Spinal cord (tissue), 10 donors: ENCODE results near the gene BNC1. TPM values are rescaled to one million over a fixed set of nuclear protein-coding genes. Genes with fewer than 3 reads are reported as not detected.

ENCODE experiments used
- DNase-seq, 6 donors: peaks; one replicate each; pipeline versions ENCODE4 v3.0.0 to v3.0.0-alpha.2; 2013 to 2015; ENCODE audit warnings: low spot score in 6 of 6, low read depth in 4 of 6
- H3K27ac ChIP-seq: one replicate; pipeline ENCODE4 v1.5.1; 2013; ENCODE audit warnings: low read depth, low read length, control low read depth
- H3K27me3 ChIP-seq: one replicate; pipeline ENCODE4 v1.6.1; 2013; ENCODE audit warnings: low read length; ENCODE audit not compliant: control insufficient read depth, insufficient read depth
- H3K36me3 ChIP-seq: one replicate; pipeline ENCODE4 v1.6.1; 2013; ENCODE audit warnings: low read length; ENCODE audit not compliant: control insufficient read depth, insufficient read depth
- H3K4me1 ChIP-seq: one replicate; pipeline ENCODE4 v1.6.1; 2013; ENCODE audit warnings: low read length; ENCODE audit not compliant: control insufficient read depth, insufficient read depth
- H3K4me3 ChIP-seq: one replicate; pipeline ENCODE4 v1.5.1; 2013; ENCODE audit warnings: low read depth, low read length, control low read depth
- H3K9me3 ChIP-seq: one replicate; pipeline ENCODE4 v1.6.1; 2013; ENCODE audit warnings: low read length; ENCODE audit not compliant: control insufficient read depth, insufficient read depth
- WGBS: methylation state at CpG from one replicate; pipeline ENCODE4 v1.1.5; 2013; ENCODE audit warnings: missing lambda C conversion rate; ENCODE audit not compliant: insufficient coverage; 5-methylcytosine and 5-hydroxymethylcytosine counted together
- polyA plus RNA-seq, 2 donors: library from polyadenylated mRNA; unstranded; fragments of 120-200 nt; gene quantifications; one replicate each; pipeline ENCODE4 v1.2.1, GENCODE V29; 2013; ENCODE audit not compliant: insufficient read length in 2 of 2
- total RNA-seq, 2 donors: library from RNA; depleted of rRNA in 1 of 2; stranded (reverse); fragments of 120-200 nt in 1 of 2; fragments of >200 nt in 1 of 2; gene quantifications; one replicate each; pipeline versions ENCODE4 v1.2.3 to v1.2.4, GENCODE V29; 2013 to 2014
- donor health status: healthy.

Gene BNC1
- total and polyA plus RNA-seq, 4 donors = 0.15 to 0.69 (median 0.20) TPM

GRCh38 chr15:83318861-83319415 lies 34.5 kb upstream of the BNC1 start:
- Histone ChIP-seq H3K27ac (no peak overlapping the region), H3K9me3 (no peaks in the 10 kb centered on the region), H3K4me3 (no peak overlapping the region), H3K27me3 (no peaks in the 10 kb centered on the region), H3K36me3 (no peaks in the 10 kb centered on the region), H3K4me1 (peaks cover 4% of the 10 kb centered on the region)
- no peak for DNase-seq
- WGBS = no CpG with 5 or more reads among the region's 3 CpGs

- no peak overlapping the region for H3K27ac ChIP-seq
- no peak for DNase-seq
- H3K4me1 ChIP-seq = no peaks in the 10 kb centered on the region
- no peaks in the 10 kb centered on the region for H3K36me3 ChIP-seq
- no peaks in the 10 kb centered on the region for H3K27me3 ChIP-seq
- H3K4me3 ChIP-seq = no peak overlapping the region
- no peaks in the 10 kb centered on the region for H3K9me3 ChIP-seq
Observed at GRCh38 chr15:83318036-83318435, 33.6 kb upstream of the BNC1 start.

GRCh38 chr15:83312071-83312470 lies 27.6 kb upstream of the BNC1 start:
- Histone ChIP-seq H3K27ac (no peak overlapping the region), H3K4me3 (no peak overlapping the region), H3K4me1 (no peaks in the 10 kb centered on the region), H3K27me3 (no peaks in the 10 kb centered on the region), H3K36me3 (no peaks in the 10 kb centered on the region), H3K9me3 (no peaks in the 10 kb centered on the region)
- no peak for DNase-seq
- WGBS = 94% methylated on average over 1 of the region's 1 CpG

GRCh38 chr15:83310521-83311456 lies 26.3 kb upstream of the BNC1 start:
- no peak overlapping the region for H3K4me3 ChIP-seq
- 72% methylated on average over 3 of the region's 5 CpGs for WGBS
- no peak for DNase-seq
- H3K4me1 ChIP-seq = peaks cover 4% of the 10 kb centered on the region
- no peaks in the 10 kb centered on the region for H3K36me3 ChIP-seq
- peaks cover 1% of the 10 kb centered on the region for H3K27me3 ChIP-seq
- H3K27ac ChIP-seq = no peak overlapping the region
- no peaks in the 10 kb centered on the region for H3K9me3 ChIP-seq

- H3K4me1 ChIP-seq = peaks cover 4% of the 10 kb centered on the region
- DNase-seq = no peak
- no peak overlapping the region for H3K27ac ChIP-seq
- WGBS = no CpG with 5 or more reads among the region's 5 CpGs
- H3K9me3 ChIP-seq = no peaks in the 10 kb centered on the region
- H3K27me3 ChIP-seq = peaks cover 7% of the 10 kb centered on the region
- H3K4me3 ChIP-seq = no peak overlapping the region
- H3K36me3 ChIP-seq = no peaks in the 10 kb centered on the region
Observed at GRCh38 chr15:83308671-83309070, 24.2 kb upstream of the BNC1 start.

GRCh38 chr15:83306561-83306960 lies 22.1 kb upstream of the BNC1 start:
- peaks cover 7% of the 10 kb centered on the region for H3K27me3 ChIP-seq
- no peaks in the 10 kb centered on the region for H3K9me3 ChIP-seq
- no peaks in the 10 kb centered on the region for H3K36me3 ChIP-seq
- H3K4me1 ChIP-seq = peaks cover 4% of the 10 kb centered on the region
- WGBS = no CpG with 5 or more reads among the region's 3 CpGs
- no peak for DNase-seq
- no peak overlapping the region for H3K4me3 ChIP-seq
- no peak overlapping the region for H3K27ac ChIP-seq

GRCh38 chr15:83305704-83306291 lies 21.3 kb upstream of the BNC1 start:
- Histone ChIP-seq H3K36me3 (no peaks in the 10 kb centered on the region), H3K4me1 (peaks cover 4% of the 10 kb centered on the region), H3K27ac (no peak overlapping the region), H3K9me3 (no peaks in the 10 kb centered on the region), H3K27me3 (peaks cover 7% of the 10 kb centered on the region), H3K4me3 (no peak overlapping the region)
- peak in 1 of 6 donors; percentile 39 for DNase-seq
- 7% methylated on average over 8 of the region's 11 CpGs for WGBS

- no peaks in the 10 kb centered on the region for H3K9me3 ChIP-seq
- H3K27ac ChIP-seq = no peak overlapping the region
- H3K4me3 ChIP-seq = no peak overlapping the region
- peaks cover 4% of the 10 kb centered on the region for H3K4me1 ChIP-seq
- H3K27me3 ChIP-seq = peaks cover 7% of the 10 kb centered on the region
- DNase-seq = no peak
- WGBS = 73% methylated on average over 10 of the region's 10 CpGs
- no peaks in the 10 kb centered on the region for H3K36me3 ChIP-seq
Observed at GRCh38 chr15:83304861-83305703, 20.6 kb upstream of the BNC1 start.

- WGBS = no CpG with 5 or more reads among the region's 3 CpGs
- H3K27ac ChIP-seq = no peak overlapping the region
- H3K36me3 ChIP-seq = no peaks in the 10 kb centered on the region
- peaks cover 7% of the 10 kb centered on the region for H3K27me3 ChIP-seq
- DNase-seq = no peak
- no peaks in the 10 kb centered on the region for H3K9me3 ChIP-seq
- H3K4me1 ChIP-seq = peaks cover 4% of the 10 kb centered on the region
- H3K4me3 ChIP-seq = no peak overlapping the region
Observed at GRCh38 chr15:83303535-83303934, 19.1 kb upstream of the BNC1 start.
